GM18502 (cell line): ENCODE data around the gene B3GAT3.
"Not testable (repeated sequence)": the region's sequence is repeated elsewhere in the genome, so short reads cannot be mapped to it uniquely, and the experiment has no call there.

Source experiments
- ATAC-seq: cut with Tn5 transposase; IDR thresholded peaks from one replicate; pipeline ENCODE4 v1.9.1; 2021; ENCODE audit warnings: mild to moderate bottlenecking; ENCODE audit not compliant: unreplicated experiment, poor library complexity

Gene B3GAT3

DNA sequence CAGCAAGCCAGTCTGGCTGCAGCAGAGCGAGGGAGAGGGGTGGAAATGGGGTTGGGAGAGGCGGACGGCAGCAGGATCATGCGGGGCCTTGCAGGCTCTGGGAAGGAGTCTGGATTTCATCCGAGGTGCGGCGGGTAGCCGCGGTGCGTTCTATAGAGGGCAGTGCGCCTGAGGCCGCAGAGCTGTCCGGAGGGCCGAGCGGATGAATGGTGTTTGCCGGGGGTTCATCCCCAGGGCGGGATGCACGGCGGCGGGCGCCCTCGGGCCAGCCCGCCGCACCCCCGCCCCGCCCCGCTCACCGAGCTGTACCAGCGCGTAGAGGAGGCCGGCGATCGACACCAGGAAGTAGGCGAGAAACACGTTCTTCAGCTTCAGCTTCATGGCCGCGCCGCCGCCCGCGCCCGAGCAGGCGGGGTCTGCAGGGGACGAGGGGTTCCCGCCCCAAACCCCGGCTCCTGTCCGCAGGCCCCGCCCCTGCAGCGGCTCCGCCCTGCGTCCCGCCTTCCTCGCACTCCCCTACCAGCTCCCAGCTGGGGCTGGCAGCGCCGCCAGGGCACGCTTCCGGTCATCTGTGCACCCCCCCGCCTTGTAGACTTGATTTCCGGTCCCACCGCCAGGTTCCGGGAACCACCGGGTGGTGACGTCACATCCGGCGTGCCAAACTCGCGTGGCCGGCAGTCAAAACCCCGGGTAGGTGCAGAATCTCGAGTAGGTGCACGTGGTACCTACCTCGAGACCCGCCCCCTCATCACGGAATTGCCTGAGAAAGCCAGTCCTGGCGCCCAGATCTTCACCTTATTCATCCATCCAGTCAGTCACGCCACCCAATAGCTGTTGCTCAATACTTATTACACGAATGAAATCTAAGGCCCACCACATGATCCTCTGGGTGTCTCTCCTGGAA is at the start of gene B3GAT3:
TSS of gene B3GAT3 (minus strand) at position 420 of the 904 bp plus-strand sequence. CDS start at position 381, 39 bp downstream.
- ATAC-seq = peak; percentile 94

- ATAC-seq = peak; percentile 21
Measured at GRCh38 chr11:62671236-62671607, 49.4 kb upstream of the B3GAT3 start.

- no peak for ATAC-seq
Measured at GRCh38 chr11:62669420-62670161, 47.8 kb upstream of the B3GAT3 start.

- ATAC-seq = no peak
Measured at GRCh38 chr11:62667460-62667859, 45.7 kb upstream of the B3GAT3 start.

DNA sequence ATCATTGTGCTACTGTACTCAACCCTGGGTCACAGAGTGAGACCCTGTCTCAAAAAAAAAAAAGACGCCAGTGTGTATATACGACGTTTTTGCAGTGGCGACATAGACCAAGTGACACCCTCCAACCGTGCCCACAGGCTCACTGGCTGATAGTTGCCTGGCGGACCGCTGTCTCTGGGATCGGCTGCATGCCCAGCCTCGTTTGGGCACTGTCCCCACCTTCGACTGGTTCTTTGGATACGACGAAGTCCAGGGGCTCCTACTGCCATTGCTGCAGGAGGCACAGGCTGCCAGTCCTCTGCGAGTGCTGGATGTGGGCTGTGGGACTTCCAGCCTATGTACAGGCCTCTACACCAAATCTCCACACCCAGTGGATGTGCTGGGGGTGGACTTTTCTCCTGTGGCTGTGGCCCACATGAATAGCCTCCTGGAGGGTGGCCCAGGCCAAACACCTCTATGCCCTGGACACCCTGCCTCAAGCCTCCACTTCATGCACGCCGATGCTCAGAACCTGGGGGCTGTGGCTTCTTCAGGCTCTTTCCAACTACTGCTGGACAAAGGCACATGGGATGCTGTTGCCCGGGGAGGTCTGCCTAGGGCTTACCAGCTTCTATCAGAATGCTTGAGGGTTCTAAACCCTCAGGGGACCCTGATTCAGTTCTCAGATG is 44.6 kb upstream of the B3GAT3 start:
- ATAC-seq = no peak

GRCh38 chr11:62665599-62666258 is 43.9 kb upstream of the B3GAT3 start:
- peak; percentile 9 for ATAC-seq

GRCh38 chr11:62665075-62665598 is 43.4 kb upstream of the B3GAT3 start, which contains the start of the genes C11orf98 and CSKMT:
Gene C11orf98, minus strand, starts transcription at chr11:62665210. Its CDS starts 41 bp downstream, at chr11:62665169.
Gene CSKMT, plus strand, starts transcription at chr11:62665312. Its CDS starts 568 bp downstream, at chr11:62665880.
- ATAC-seq = peak; percentile 78

- peak; percentile 34 for ATAC-seq
Measured at GRCh38 chr11:62664405-62665074, 42.8 kb upstream of the B3GAT3 start.

DNA sequence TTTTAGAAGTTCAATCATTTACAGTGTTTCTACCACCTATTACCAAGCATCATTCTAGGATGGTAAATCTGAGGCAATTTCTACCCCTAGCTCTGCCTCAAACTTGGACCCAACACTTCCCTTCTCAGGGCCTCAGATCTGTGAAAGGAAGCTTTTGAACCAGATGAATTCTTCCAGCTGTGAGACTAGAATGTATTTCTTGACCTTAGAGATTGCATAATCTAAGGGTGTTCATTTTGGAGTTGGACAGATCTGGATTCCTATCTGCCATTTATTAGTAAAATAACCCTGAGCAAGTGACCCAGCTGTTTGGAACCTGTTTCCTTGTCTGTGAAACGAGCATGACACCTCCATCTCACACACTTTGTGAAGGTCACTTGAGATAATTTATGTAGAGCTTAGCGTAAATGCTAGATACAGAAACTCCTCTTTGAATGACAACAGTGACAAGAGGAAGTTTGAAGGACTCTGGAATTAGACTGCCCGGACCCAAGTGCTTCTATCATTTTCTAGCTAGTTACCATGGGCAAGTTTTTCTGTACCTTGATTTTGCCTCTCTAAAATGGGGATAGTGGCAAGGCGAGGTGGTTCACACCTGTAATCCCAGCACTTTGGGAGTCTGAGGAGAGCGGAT is 35.1 kb upstream of the B3GAT3 start:
- ATAC-seq = no peak

DNA sequence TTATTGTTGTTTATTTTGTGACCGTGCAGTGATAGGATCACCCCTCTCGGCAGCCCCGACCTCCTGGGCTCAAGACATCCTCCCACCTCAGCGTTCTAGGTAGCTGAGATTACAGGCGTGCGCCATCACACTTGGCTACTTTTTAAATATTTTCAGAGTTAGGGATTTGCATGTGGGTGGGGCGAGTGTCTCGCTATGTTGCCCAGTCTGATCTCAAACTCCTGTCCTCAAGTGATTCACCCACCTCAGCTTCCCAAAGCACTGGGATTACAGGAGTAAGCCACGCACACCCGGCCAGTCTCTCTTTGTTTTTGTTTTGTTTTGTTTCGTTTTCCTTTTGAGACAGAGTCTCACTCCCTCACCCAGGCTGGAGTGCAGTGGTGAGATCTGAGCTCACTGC is 32.5 kb upstream of the B3GAT3 start:
- no peak for ATAC-seq

DNA sequence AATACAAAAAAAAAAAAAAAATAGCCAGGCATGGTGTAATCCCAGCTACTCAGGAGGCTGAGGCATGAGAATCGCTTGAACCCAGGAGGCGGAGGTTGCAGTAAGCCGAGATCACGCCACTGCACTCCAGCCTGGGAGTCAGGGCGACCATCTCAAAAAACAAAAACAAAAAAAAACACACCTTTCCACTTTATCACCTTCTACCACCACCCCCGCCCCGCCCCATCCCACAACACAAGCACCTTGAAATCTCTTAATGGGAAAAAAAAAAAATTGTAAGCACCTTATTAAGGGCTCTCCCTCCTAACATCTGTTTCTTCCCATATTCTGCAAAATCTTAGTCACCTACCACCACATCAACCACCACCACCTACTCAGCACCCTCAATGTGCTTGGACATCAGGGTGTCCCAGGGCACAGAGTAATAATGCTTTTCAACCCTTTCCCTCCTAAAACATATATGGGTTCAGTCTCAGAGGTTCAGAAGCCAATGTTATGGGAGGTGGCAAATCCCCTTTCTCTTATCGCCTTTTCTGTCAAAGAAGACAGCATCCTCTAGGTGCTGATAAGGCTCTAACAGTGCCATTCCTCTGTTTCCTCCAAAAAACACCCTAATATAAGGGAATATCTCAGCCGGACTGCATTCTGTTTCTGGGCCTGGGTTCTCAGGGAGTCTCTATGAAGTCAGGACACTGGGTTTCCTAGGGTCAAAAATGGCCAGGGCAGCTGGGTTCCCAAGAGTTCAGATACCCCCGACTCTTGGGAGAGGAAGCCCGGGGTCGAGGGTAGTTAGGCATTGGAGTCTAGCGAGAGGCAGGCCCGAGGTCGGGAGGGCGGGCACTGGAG is 30.6 kb upstream of the B3GAT3 start:
- no peak for ATAC-seq

DNA sequence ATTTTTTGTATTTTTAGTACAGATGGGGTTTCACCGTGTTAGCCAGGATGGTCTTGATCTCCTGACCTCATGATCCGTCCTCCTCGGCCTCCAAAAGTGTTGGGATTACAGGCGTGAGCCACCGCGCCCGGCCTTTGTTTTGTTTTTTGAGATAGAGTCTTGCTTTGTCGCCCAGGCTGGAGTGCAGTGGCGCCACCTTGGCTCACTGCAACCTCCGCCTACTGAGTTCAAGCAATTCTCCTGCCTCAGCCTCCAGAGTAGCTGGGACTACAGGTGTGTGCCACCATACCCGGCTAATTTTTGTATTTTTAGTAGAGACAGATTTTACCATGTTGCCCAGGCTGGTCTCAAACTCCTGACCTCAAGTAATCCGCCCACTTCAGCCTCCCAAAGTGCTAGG is 28.5 kb upstream of the B3GAT3 start:
- ATAC-seq = not testable (repeated sequence)

GRCh38 chr11:62649486-62649885 is 27.7 kb upstream of the B3GAT3 start:
- ATAC-seq = no peak

GRCh38 chr11:62648967-62649364 is 27.2 kb upstream of the B3GAT3 start:
- no peak for ATAC-seq

DNA sequence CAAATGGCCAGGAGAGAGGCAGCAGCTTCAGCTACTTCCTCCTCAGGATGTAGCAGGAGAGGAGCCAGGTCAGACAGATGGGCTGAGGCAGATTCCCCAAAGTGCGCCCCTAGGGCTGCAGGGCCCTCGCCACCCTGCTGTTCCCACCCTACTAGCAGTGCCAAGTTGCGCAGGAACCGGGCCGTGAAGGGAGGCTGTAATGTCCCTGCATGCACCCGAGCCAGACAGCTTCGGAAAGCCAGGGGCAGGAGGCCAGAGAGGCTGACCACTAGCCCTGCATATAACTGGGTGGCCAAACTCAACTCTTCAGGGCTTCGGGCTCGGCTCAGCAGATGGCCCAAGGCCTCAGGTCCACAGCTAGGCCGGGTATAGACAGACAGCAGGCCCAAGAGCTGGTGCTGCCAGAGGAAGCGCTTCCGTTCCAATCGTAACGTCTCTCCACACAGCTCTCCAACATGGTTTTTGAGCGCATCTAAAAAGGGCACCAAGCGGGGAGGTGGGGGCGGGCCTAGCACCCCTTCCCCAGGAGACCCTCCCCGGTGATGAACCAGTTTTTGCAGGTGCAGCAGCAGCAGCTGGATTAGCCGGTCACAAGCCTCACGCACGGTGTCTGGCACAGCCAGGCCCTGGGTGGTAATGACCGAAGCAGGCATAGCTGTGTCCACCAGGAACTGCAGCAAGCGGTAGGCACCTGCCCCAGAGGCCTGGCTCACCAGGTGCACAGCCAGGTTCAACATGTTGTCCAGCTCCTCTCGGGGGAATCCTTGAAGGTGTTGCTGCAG is 26.6 kb upstream of the B3GAT3 start:
- ATAC-seq = no peak

DNA sequence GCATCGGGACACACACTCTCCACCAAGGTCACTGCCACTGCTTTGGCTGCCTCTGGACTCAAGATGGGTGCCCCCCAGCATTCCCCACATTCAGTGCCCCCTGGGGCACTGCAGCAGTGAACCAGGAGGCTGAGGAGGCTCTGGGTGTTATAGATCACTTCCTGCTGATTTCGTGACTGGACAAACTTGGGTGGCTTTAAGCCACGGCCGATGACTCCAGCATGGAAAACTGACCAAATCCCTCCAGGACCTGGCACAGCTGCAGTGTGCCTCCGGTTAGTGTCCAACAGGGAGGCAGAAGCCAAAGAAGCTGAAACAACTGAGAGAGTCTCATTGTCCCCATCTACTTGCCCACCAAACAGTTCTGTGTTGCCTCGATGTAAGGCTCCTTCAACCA is 25.8 kb upstream of the B3GAT3 start:
- no peak for ATAC-seq
